ENCODE measurements around the gene TENM4.

The TENM4 gene

GRCh38 chr11:79447038-79447786, 6.4 kb upstream of the TENM4 start:
- DNase-seq = no peak

DNA sequence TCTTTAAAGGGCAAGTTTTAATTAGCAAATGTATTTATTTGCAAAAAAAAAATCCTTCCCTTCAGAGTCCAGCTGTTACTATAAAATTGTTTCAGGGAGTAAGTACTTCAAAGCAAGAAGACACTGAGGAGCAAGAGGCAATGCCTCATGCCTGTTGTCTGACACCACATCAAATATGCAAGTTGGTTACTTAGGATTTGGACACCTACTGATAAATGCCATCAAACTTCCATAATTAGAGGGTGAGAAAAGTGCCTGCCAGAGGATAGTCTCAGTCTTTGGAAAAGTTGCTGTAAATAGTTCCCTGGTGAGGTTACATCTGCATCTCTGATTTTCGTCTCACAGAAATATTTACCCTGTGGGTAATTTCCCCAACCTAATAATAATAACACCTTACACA, 4.1 kb upstream of the TENM4 start:
- DNase-seq = no peak

DNA sequence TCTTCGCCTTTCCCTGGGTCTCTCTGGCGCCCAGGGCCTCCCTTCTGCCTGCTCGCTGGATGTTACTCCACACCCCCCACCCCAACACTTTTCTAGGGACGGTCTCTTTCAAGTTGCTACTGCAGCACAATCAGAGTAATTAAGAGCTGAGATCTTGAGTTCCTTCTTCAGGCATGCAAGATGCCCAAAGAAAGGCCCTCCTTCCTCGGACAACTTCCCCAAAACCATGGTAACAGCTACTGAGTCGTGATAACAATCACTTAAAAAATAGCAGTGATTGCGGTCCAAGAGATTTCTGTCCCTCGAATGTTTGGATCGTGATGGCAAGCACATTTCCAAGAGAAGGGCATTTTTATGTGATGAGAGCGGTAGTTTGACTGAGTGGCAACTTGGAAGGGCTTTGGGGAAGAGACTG, 638 bp upstream of the TENM4 start:
- no peak for DNase-seq

DNA sequence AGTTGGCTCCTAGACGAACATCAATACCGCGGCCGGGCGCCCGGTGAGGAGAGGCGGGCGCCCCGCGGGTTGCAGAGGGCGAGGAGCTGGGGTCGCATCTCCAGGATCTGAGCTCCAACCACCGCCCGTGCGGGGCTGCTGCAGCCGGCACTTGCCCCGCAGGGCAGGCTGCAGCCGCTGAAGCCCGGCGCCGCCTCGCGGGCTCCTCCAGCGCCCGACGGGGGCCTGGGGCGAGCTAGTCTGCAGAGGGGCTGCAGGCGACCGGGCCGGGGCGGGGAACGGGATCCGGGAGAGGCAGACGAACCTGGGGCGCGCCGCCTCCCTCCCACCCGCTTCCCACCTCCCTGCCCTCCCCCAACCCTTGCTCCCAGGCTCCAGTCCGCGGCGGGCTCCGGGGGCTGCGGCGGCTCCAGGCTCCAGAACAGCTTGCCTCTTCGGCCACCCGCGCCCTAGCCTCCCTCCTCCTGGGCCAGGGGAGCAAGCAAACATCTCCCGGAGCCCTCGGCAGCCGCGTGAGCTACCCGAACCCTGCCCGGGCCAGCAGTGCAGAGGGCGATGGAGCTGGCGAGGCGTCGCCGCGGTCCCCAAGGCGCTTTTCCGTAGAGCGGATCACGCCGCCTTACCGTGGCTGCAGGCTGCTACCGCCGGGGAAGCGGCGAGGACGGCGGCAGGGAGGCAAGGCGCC, 802 bp downstream of the TENM4 start:
- no peak for DNase-seq

DNA sequence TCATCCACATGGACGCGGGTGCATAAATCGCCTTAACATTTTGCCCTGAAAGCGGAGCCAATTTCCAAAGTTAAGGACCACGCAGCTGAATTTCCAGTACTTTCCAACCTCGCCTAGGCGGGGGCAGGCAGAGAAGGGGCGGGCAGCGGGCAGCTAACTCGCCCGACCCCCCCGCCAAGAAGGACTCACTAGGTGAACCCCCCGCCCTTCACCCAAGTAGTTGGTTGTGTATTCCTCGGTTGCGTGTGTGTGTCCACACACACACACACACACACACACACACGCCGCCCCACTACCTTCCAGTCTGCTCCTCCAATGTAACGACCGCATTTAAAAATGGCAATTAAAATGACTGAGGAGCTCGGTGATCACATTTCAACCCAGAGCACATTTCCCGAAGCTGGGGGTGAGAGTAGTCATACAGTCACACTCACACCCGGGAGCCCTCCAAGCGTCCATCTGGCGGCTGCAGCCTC, 1.4 kb downstream of the TENM4 start:
- DNase-seq = no peak

GRCh38 chr11:79438631-79439409, 2.0 kb downstream of the TENM4 start:
- DNase-seq = no peak

- DNase-seq = no peak
These were observed 2.7 kb downstream of the TENM4 start for GRCh38 chr11:79437981-79438630.

GRCh38 chr11:79437278-79437980, 3.4 kb downstream of the TENM4 start:
- DNase-seq = no peak

- no peak for DNase-seq
These were observed 3.9 kb downstream of the TENM4 start for GRCh38 chr11:79436919-79437277.

DNA sequence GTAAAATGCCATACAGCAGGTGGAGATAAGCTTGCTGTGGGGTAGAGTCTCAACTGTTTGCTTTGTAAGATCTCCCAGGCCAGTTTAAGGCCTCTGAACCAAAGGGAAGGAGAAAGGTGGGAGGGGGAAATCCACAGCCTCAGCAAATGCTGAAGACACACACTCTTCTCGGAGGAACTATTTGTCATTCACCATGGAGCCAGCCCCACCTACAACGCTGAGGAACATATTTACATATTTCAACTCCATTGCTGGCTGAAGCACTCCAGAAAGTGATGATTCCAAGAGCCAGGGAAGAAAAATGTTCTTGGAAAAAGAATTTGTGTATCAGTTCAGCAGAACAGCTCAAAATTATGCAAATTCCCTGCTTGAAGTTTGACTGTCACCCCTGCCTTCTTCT, 6.5 kb downstream of the TENM4 start:
- no peak for DNase-seq

- no peak for DNase-seq
These were observed 8.7 kb downstream of the TENM4 start for GRCh38 chr11:79432138-79432537.

GRCh38 chr11:79431535-79431934, 9.3 kb downstream of the TENM4 start:
- no peak for DNase-seq

- no peak for DNase-seq
These were observed 10.6 kb downstream of the TENM4 start for GRCh38 chr11:79430280-79430679.

GRCh38 chr11:79428406-79428805, 12.4 kb downstream of the TENM4 start:
- no peak for DNase-seq

DNA sequence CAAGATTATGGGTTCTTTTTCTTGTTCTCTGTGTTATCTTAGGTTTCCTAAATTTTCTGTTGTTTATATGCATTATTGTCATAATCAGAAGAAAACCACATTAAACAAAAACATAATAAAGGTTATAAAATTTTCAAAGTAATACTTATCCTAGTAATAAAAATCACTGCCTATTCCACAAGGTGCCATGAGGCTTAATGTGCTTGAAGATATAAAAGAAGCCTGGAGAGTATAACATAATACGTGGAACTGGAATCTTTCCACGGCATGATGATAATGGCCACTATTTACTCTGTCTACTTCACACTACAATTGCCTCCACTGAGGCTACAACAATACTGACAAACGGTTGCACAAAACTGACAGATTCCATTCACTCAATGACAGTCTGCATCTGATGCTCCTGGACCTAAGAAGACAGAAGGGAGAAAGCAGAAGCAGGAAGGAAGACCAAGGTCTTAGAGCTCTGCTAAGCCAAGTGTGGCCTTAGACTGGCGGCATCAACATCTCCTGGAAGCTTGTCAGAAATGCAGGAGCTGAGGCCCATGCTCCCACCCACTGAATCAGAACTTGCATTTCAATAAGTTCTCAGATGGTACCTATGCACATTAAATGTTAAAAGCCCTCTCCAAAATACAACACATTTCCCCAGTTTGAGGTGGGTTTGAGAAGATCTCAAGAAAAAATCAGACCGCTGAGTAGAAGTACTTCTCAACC, 13.1 kb downstream of the TENM4 start:
- no peak for DNase-seq

DNA sequence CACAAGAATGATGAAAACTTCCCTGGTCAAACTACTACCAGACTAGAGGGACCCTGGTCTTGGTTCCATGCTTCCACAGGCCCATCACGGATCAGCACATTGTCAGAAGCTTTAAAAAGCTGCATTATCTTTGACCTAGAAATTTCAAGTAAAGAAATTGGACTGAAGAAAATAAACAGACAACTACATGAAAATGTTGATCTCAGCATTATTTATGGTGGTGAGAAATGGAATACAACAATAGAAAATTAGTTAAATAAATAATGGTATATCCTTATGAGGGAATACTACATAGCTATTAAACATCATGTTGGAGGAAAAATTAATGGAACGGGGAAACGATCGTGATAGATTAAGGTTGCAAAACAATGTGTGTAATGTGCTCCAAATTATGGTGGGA, 13.7 kb downstream of the TENM4 start:
- no peak for DNase-seq

- no peak for DNase-seq
These were observed 15.4 kb downstream of the TENM4 start for GRCh38 chr11:79425463-79425862.

DNA sequence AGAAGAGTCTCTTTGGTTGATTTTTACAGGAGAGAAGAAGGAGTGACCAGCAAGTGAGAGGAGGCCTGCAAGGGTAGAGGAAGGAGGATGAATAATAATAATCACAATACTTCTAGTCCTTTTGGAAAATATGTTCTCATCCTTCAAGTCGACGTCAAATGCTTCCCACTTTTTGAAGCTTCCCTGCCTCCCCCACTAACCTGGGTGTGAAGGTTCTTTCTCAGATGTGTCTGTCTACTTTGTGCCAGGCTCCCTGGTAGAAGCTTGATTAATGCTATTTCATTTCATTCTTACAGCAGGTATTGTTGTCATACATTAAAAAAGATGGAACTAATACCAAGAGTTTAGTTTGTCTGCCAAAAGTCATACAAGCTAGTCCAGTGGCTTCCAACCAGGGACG, 17.1 kb downstream of the TENM4 start:
- no peak for DNase-seq

DNA sequence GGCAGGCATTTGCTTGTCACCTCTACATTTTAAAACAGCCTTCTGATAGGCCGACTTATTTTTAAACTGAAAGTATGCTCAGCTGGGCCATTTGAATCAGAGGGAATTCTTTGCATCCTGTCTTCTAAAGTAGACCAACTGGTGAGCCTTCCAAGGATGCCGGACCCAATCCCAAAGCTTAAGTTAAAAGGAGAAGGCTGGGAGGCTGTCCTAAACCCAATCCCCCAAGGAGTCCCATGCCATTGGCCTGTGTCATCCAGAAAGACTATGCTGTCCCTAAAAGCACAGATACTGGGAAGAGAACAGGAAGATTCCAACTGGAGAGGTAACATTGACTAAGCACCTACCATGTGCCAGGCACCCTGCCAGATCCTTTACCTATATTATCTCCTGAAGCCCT, 18.0 kb downstream of the TENM4 start:
- DNase-seq = no peak

DNA sequence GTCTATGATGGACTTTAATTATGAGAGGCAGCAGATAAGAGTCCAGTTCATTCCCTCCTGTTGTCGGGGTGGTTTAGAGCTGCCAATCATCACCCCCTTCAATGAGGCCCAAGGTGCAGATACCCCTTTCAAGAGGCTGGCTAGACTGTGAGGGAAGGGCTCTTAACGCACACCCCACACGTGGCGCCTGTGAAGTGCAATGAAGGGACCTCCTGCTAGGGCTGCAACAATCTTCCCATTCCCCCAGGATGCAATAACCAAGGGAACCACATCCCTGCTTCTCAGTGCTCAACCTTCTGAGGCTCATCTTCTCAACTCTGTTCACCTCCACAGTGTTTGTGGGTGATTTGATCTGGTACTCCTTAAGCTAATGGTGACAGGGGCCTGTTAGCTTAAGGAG, 19.0 kb downstream of the TENM4 start:
- DNase-seq = no peak

- no peak for DNase-seq
These were observed 21.7 kb downstream of the TENM4 start for GRCh38 chr11:79419120-79419519.

GRCh38 chr11:79418241-79418640, 22.6 kb downstream of the TENM4 start:
- no peak for DNase-seq

All from DMS153 (cell line).